PFSK-1 (cell line): ENCODE results near the gene PLEKHM3.

Source experiments
- FOXP2 ChIP-seq: optimal IDR thresholded peaks from 2 replicates; pipeline ENCODE3; 2011; ENCODE audit warnings: borderline replicate concordance, control low read depth, inconsistent platforms; ENCODE audit not compliant: insufficient read depth; ENCODE audit errors: extremely low read length, extremely low read depth
- POLR2AphosphoS5 ChIP-seq: IDR thresholded peaks from 2 replicates; pipeline ENCODE4 v1.6.1; 2012; ENCODE audit warnings: low read depth, mild to moderate bottlenecking, control low read depth, low read length, moderate library complexity
- SIN3A ChIP-seq: IDR thresholded peaks from 2 replicates; pipeline ENCODE4 v1.6.1; 2012; ENCODE audit warnings: mild to moderate bottlenecking, low read length, moderate library complexity, borderline replicate concordance; ENCODE audit not compliant: insufficient read depth
- TAF1 ChIP-seq: IDR thresholded peaks from 2 replicates; pipeline ENCODE4 v1.6.1; 2012; ENCODE audit warnings: low read length, control low read depth, borderline replicate concordance; ENCODE audit not compliant: insufficient read depth
- TF ChIP-seq, protein P1 (sequence below), 2 experiments: IDR thresholded peaks; 2 replicates each; pipeline versions ENCODE4 v1.6.1 to v1.8.0; 2011 to 2012; ENCODE audit warnings: low read depth in 2 of 2, low read length in 2 of 2, control low read depth in 1 of 2, inconsistent platforms in 1 of 2, mild to moderate bottlenecking in 1 of 2, moderate library complexity in 1 of 2; ENCODE audit not compliant: insufficient read depth in 1 of 2

DNA sequence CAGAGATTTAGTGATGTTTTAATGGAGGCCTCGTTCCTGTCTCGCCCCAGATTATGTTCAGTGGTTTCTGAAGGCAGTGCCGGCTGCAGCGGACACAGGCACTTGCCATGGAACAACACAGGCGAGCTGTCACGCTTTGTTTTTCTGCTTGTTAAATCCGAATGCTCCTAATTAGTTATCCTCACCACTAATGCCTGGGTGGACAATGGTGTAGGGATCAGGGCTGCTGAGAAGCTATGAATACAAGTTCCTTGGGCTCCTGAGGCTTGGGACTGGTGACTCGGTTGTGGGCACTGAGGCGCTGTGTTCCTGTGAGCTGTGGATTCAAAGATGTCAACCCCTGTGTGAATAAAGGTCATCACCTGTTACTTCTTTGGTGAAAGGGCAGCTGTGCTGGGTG, 123.5 kb downstream of the PLEKHM3 start:
- TF ChIP-seq POLR2AphosphoS5 = no peak
- no peak for TF ChIP-seq FOXP2
- TF ChIP-seq, protein P1, sequence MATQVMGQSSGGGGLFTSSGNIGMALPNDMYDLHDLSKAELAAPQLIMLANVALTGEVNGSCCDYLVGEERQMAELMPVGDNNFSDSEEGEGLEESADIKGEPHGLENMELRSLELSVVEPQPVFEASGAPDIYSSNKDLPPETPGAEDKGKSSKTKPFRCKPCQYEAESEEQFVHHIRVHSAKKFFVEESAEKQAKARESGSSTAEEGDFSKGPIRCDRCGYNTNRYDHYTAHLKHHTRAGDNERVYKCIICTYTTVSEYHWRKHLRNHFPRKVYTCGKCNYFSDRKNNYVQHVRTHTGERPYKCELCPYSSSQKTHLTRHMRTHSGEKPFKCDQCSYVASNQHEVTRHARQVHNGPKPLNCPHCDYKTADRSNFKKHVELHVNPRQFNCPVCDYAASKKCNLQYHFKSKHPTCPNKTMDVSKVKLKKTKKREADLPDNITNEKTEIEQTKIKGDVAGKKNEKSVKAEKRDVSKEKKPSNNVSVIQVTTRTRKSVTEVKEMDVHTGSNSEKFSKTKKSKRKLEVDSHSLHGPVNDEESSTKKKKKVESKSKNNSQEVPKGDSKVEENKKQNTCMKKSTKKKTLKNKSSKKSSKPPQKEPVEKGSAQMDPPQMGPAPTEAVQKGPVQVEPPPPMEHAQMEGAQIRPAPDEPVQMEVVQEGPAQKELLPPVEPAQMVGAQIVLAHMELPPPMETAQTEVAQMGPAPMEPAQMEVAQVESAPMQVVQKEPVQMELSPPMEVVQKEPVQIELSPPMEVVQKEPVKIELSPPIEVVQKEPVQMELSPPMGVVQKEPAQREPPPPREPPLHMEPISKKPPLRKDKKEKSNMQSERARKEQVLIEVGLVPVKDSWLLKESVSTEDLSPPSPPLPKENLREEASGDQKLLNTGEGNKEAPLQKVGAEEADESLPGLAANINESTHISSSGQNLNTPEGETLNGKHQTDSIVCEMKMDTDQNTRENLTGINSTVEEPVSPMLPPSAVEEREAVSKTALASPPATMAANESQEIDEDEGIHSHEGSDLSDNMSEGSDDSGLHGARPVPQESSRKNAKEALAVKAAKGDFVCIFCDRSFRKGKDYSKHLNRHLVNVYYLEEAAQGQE (IDR thresholded peaks at IDR 0.05; ENCODE audit: insufficient read depth in 1 of 2, low read depth in 2 of 2, low read length in 2 of 2) = no peak
- no peak for TF ChIP-seq SIN3A
- no peak for TF ChIP-seq TAF1
